HL-60/S4 treated with retinoic acid at 250 ng/mL for 4 days and 3 days (cell line): Measurements from ENCODE around the gene TEX35.
"Not testable (repeated sequence)": the region's sequence is repeated elsewhere in the genome, so short reads cannot be mapped to it uniquely, and the experiment has no call there.

Experiments
- in situ Hi-C: fragments of 300-500 bp; cut with MboI; formaldehyde crosslinking; loops from 2 replicates; pipeline ENCODE4 v1.7.0; 2022; ENCODE audit warnings: low sequenced_read_pairs

TEX35 gene

DNA sequence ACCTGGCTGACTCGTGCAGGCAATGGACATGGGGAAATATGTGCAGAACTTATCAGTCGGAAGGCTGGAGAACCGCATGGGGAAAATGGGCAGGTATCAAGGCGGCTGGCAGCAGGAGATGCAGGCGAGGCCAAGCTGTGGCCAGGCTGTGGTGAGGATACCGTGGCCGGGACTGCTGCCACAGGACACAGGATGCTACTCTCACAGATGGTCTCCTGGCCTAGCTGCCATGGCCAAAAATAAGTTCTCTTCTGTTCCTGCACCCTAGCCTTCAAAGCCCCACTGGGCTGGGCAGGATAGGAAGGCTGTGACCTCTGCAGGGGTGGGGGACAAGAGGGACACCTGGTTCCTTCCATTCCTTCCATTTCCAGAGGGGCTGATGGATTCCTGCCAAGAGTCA lies 26.4 kb downstream of the TEX35 start:
- in situ Hi-C loops: loop anchor here (10.0 to 25.0 kb wide), 3 partner anchors 223 to 836 kb away; no protein-coding TSS in a partner anchor

DNA sequence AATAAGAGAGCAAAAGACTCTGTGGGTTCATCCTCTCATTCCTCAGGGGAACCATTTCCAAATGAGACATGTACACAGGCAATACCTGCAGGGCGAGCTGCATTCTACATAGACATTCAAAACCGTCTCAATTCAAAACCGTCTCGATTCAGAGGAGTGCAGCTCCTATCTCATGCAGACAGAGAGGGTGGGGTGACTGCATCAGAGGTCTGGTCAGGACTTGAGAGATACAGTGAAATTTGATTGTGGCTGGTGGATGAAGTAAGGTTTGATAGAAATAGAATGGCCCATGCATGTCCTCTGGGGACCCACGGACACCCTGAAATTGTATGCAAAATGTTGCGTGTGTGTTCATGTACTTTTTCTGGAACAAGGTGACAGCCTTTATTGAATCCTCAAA lies 27.3 kb downstream of the TEX35 start:
- in situ Hi-C loops: loop anchor here (25.0 kb wide), 1 partner anchor 222 kb away; no protein-coding TSS in a partner anchor

DNA sequence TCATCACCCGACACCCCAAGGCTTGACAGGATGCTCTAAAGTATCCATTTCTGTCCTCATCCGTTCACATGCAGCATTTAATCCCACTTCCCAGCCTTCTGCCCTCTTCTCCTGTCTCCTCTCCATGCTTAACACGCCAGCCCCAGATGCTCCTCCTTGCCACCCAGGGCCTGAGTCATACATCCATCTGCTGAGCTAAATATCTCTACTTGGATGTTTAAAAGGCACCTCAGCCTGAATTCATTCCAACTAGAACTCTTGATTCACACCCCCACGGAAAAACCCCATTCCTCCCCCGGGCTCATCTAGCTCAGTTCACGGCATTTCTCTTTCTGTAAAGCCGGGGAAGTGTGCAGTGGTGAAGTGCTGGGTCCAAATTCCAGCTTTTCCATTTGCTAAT lies 27.7 kb downstream of the TEX35 start:
- in situ Hi-C loops: loop anchor here (25.0 kb wide), 1 partner anchor 222 kb away; no protein-coding TSS in a partner anchor

DNA sequence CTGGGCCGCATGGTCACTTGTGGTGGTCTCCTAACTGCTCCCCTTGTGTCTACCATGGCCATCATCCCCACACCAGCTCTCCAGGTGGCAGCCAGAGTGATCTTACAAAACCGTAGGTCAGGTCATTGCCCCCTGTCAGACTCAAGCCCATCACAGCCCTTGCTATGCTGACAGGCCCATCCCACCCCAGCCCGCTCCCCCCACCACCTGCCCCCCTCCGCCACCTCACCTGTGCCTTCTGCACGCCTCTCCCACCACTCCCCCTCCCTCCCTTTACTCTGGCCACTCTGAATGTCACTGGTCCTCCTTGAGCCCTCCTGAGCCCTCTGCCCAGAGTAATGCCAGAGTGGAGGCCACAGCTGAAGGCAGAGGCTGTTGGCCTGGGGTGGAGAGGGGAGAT lies 28.5 kb downstream of the TEX35 start:
- in situ Hi-C loops: loop anchor here (25.0 kb wide), 1 partner anchor 221 kb away; no protein-coding TSS in a partner anchor

DNA sequence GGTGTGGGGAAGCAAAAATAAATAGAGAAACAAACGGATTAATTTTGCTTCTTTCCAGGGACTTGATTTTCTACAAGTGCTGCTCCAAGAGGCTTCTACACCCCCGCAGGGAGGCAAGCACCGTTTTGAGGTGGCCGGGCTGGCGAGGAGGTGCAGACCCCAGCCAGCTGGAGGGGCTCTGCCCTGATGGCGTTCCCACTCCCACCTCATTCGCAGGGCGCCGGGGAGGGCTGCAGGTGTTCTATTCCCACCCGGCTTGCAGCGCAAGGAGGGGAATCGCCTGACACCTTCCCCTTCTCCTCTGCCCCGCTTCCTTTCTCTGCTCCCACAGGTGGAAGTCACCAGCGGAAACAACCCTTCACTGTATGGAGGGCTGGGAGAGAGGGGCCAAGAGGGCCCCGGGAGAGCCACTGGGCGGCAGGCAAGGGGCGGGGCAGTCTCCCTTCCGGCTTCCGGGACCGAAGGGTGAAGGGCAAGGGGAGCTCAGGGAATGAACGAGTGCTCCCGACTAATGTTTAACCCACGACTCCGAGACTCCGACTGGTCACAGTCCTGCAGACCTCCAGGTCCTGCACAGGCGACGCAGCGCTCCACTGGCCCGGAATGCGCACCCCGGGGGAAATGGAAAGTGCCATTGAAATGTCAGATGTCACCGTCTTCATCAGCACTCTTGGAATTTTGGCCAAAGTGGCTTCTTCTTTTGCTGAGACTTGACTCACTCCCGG lies 29.1 kb downstream of the TEX35 start:
- in situ Hi-C loops: loop anchor here (25.0 kb wide), 1 partner anchor 220 kb away; no protein-coding TSS in a partner anchor

DNA sequence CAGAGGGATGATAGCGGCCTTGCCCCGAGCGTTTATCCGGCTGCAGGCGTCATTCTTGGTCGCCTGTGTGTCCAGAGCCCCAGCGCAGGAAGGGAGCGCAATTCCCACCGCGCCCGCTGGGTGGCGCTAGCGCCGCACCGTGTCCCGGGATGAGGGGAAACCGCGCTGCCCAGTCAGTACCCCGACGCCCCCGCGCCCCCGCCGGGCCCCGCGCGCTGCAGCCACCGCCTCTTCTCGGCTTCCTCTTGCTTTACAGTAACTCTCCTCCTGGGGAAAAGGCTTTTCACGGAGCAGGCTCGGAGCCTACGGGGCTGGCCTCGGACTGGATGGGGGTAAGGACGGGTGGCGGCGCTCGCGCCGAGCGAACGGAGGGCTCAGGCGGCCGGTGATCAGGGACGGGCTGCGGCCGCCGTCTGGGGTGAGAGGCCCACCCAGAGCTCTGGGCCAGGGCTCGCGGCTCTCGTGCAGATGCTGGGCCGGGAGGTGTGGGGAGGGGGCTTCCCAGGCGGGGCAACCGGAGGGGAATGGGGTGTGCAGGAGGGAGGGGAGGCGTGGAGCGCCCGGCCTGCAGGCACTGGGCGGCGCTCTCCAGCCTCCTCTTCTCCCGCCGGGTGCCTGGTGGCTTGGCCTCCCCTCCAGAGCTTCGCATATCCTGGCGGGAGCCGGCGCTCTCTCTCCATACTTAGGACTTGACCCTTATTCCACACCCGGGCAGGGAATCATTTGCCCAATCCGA lies 29.8 kb downstream of the TEX35 start:
- in situ Hi-C loops: loop anchor here (25.0 kb wide), 1 partner anchor 220 kb away; no protein-coding TSS in a partner anchor

DNA sequence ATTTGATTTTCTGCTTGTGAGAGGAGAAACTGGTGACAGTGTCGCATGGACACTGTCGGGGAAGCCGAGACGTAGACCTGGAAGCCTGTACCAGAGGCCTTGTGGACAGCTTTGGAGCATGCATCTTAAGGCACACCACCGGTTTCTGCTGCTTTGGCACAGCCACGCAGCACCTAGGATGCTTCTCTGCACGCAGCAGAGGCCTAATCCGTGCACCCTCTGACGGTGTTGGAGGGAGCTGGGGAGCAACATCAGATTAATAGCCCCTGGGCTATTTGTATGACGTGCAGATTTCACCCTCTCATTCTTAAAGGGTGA lies 30.3 kb downstream of the TEX35 start:
- in situ Hi-C loops: loop anchor here (25.0 kb wide), 1 partner anchor 219 kb away; no protein-coding TSS in a partner anchor

DNA sequence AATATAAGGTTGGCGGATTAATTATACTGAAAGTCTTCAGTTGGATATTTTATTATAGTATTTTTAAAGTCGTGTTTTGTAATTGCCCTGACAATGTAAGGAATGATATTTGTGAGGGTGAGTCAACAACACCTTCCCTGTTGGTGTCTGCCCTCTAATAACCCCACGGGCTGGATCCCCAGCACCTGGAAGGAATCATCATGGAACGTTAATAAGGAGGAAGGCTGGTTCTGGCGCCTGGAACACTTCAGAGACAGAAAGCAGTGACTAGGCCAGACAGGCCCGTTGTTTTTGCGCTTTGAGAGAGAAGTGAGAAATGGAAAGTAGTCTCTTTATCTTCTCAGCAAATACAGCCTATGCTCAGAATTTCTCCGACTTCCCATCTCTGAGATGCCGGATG lies 31.6 kb downstream of the TEX35 start:
- in situ Hi-C loops: loop anchor here (25.0 kb wide), 1 partner anchor 218 kb away; no protein-coding TSS in a partner anchor

DNA sequence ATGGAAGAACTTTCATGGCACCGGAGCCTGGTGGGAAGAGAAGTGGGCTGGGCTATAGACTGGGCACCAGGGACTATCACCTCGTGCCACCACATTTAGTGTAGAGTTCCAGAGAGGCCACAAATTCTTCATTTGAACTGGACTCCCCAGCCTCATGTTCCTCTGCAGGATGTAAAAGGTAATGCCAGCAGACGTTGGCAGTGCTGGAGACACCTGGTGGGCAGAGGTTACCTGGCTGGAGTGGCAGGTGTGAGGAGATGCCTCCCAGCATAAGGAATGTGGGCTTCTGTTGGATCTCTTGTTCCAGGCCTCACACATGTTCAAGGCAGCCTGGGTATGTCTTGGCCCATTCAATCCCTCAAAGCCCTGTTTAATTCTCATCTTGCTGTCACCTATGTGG lies 35.2 kb downstream of the TEX35 start:
- in situ Hi-C loops: loop anchor here (25.0 kb wide), 1 partner anchor 214 kb away; no protein-coding TSS in a partner anchor

DNA sequence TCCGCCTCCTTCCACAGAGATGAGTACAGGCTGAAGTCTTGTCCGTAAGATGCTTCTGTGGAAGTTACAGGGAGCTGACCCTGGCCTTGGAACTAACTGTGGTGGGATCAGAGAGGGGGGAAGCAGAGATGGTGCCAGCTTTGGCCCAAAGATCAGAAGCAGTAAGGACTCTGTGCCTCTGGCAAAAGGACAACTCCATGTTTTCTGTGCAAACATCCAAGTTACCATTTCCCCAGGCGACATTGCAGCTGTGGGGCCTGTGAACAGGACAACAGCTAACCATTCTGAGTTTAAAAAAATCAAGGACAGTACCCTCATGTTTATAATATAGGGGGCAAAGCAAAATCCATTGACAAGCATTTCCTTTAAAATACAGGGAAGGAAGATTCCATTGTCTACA lies 38.4 kb downstream of the TEX35 start:
- in situ Hi-C loops: no loop called here

DNA sequence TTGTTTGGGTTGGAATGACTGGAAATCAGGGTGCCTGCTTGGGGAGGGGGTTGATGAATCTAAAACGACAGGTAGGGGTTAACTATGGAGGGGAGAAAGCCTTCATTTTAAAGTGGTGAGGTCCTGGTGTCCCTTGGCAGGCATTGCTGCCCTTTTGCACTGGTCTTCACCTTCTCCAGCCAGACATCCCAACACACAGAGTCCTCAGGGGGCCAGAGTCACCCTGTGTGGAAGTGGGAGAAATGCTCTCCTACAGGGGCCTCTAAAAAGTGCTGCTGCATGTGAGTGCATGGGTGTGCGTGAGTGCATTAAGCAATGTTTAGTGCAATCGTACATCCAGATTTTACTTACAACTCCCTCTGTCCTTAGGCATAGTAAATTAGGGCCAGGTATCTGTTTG lies 39.0 kb downstream of the TEX35 start:
- in situ Hi-C loops: no loop called here

DNA sequence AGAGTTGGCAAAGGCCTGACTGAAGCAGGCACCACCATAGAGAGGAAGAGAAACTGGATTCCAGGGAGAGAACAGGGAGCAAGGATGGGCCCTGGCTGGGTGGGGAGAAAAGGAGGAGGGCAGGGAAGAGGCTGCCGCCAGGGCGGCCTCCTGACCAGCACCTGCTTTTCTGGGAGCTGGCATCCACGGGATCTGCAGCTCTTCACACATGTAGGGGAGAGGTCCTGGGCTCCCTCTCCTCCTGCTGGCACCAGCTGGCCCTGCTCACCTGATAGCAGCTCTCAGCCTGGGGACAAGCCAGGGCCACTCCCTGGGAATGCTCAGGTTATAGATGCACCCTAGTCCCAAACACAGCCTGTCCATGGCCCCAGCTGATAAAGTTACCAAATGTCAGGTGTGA lies 39.9 kb downstream of the TEX35 start:
- in situ Hi-C loops: no loop called here

DNA sequence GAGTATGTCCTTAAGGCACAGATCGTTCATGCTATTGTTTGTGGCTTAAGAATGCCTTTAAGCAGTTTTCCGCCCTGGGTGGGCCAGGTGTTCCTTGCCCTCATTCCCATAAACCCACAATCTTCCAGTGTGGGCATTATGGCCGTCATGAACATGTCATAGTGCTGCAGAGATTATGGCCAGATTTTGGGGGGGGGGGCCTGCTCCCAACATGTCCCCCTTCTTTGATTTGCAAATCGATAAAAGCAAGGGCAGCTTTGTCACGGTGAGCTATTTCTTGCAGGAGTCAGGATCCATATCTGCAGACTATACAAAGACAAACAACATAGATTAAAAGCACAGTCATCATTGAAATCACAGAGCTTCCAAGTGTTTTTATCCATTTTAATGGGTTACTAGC lies 41.4 kb downstream of the TEX35 start:
- in situ Hi-C loops: not testable (repeated sequence)

DNA sequence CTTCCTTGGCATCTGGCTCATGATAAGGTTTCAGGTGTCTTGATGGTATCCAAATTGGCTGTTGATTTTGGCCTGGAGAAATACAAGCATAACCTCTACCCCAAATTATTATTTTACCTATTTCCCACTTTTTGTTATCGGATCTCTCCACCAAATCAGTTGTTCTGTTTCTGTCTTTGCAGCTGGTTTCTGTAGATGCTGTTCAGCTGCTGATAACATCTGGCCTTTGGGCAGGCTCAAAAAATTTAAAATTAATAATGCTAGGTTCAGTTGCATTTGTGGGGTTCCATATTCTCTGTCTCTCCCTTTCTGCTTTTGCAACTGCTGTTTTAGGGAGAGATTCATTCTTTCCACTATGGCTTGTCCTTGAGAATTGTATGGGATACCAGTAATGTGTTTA lies 42.7 kb downstream of the TEX35 start:
- in situ Hi-C loops: not testable (repeated sequence)

DNA sequence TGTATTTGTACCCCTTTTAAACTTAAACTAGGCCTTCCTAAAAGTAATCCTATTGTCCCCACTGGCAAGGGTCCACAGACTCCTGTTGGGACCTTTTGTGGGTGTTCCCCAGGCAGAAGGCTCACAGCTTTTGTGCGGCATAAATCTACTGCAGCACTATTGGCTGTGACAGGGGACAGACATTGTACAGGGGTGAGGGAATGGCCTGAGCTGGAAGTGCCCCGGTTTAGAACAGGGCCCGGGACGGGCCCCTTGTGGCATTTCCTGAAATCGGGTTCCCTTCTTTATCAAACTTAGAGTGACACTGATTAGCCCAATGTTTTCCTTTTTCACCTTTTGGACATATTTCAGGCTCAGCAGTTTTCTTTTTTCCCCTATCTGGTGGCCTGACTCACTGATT lies 45.9 kb downstream of the TEX35 start:
- in situ Hi-C loops: not testable (repeated sequence)

DNA sequence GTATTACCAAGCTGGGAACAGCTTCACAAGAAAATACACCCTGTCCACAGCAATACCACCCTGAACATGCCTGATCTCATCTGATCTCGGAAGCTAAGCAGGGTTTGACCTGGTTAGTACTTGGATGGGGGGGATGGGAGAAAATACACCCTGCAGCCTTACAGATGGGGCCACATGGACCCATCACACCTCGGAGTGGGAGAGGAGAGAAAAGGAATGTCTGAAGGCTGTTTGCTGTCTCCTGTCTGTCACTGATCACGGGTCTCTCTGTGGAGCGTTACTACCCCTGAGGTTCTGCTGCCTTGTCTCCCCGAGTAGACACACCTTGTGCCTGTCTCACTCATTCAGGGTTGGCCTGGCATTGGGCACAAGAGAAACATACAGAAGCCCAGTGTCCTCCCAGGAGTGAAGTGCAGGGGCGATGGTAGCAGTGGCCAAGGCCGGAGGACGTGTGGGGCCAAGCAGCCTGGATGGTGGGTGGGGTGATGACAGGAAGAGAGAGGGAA lies 48.0 kb downstream of the TEX35 start:
- in situ Hi-C loops: no loop called here

DNA sequence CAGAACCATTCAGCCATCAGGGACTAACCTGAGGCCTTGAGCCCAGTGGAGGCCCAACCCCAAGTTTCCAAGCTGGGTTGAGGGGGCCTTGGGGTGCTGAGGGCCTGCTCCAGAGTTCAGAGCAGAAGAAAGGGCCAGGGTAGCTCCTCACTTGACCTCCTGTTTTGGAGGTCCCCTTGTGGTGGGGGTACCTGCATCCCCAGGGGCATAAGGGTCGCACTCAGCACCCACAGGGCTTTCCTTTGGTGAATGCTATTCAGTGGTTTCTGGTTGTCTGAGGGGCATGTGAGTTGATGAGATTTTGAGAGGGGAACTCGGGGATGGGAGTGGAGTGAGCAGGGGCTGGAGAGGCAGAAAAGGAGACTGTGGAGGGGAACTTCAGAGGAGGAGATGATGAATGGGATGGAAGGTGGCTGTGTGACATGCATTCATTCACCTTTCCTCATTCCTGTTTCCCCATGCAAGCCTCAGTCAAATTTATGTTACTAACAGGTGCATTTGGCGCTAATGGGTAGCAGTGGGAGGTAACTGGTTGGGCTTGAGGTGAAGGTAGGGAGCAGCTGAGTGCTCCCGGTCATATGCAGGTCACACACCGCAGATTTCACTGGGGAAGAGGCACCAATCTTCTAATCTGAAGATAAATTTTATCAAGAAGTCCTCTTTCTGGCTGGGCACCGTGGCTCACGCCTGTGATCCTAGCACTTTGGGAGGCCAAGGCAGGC lies 50.4 kb downstream of the TEX35 start:
- in situ Hi-C loops: no loop called here

DNA sequence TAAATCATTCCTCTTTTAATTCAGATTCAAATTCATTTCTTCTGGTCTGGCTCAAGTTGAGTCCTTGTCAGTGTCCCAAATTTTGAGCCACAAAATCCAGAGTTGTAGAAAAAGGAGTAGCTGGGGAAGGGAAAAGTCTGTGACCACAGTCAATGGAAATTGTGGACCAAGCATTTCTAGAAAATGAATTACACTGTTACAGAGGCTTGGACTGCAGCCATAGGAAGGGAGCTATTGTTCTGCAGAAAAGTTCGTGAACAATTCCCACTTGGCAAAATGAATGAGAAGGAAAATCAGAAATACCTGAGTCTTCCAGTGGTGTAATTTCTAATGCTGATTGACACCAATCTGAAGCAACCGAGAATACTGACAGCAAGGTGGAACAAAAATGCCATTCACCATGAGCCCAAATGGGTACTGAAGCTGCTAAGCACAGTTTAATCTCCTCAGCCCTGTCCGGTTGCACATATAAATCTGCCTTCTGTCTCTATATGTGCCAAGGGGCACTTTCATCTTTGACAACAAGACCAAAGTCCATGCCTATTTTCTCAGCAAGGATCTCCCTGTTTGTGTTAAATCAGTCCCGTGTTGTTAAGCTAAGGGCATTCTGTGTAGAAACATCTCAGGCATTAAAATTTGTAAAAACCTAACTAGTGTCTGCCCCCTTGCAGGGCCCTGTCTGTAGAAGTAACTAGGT lies 51.3 kb downstream of the TEX35 start:
- in situ Hi-C loops: no loop called here

DNA sequence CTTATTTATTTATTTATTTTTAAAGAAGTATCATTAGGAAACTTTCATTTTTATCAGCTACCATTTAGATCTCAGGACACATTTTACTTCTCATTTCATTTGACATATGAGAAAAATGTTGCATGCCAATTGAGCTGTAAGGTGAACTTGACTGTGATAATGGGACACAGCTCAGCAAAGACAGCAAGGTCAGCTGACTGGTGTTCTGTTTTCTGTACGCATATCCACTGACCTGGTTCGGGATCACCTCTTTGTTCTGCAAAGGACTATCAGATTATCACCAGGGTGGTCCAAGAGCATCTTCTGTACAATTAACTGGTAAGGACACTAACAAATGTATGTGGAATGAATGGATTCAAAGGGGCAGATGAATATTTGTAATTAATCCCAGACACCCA lies 51.9 kb downstream of the TEX35 start:
- in situ Hi-C loops: no loop called here

DNA sequence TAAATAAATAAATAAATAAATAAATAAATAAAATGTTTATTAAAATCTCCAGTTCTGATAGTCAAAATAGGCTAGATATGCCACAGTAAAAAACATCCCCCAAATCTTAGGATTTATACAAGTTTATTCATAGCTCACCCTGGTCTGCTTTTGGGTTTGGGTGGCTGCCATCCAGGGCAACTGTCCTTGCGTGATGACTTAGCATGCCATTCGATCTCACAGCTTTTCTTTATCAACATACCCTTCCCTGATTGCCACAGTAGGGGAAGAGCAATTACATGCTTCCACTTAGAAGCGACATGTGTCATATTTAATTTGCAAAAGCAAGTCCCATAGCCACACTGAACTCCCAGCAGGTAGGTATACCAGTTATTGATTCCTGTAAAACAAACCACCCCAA lies 52.7 kb downstream of the TEX35 start:
- in situ Hi-C loops: no loop called here

DNA sequence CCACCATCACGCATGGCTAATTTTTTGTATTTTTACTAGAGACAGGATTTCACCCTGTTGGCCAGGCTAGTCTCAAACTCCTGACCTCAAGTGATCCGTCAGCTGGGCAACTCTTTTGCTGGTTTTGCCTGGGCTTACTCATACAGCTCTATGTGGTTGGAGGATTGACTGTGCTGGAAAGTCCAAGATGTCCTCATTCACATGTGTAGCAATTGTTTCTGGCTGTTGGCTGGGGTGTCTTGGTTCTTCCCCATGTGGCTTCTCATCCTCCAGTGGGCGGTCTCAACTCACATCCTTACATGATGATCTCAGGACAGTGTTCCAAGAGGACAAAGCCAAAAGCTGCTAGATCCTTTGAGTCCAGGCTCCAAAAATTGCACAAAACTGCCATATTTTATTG lies 53.3 kb downstream of the TEX35 start:
- in situ Hi-C loops: no loop called here
